ENCODE measurements around the gene CCDC148. TPM values are rescaled to one million over a fixed set of nuclear protein-coding genes. Genes with fewer than 3 reads are reported as not detected.

Gene CCDC148
- total RNA-seq, 3 donors from 2014 or later (not counting 1 experiment from before 2014, with no cell fraction given) = not detected

GRCh38 chr2:158182676-158183295 is 273.8 kb downstream of the CCDC148 start:
- Mint-ChIP-seq H3K27ac (no peak overlapping the region), H3K9me3 (no peaks in the 10 kb centered on the region), H3K27me3 (ENCODE audit: low read depth in 2 of 2) (peaks cover 9 to 18% of the 10 kb centered on the region in 2 donors), H3K4me1 (no peaks in the 10 kb centered on the region), H3K4me3 (no peak overlapping the region), H3K36me3 (no peaks in the 10 kb centered on the region)
- no peak overlapping the region for H3K4me3 ChIP-seq (ENCODE audit: low read length)
- WGBS (ENCODE audit: insufficient coverage) = 69% methylated on average over 3 of the region's 3 CpGs
- no peak for TF ChIP-seq CTCF (IDR thresholded peaks at IDR 0.05)
- H3K27ac ChIP-seq (ENCODE audit: low read length) = no peak overlapping the region
- no peak for DNase-seq
- no peaks in the 10 kb centered on the region for H3K4me1 ChIP-seq (ENCODE audit: control insufficient read depth, insufficient read depth, low read length)
- H3K36me3 ChIP-seq (ENCODE audit: control insufficient read depth, insufficient read depth, low read length) = no peaks in the 10 kb centered on the region
- ATAC-seq = no peak
- intact Hi-C loops (cut with micrococcal nuclease) = no loop called here
- no peaks in the 10 kb centered on the region for H3K27me3 ChIP-seq (ENCODE audit: control insufficient read depth, insufficient read depth, low read length)
- H3K9me3 ChIP-seq (ENCODE audit: control insufficient read depth, insufficient read depth, low read length) = no peaks in the 10 kb centered on the region

DNA sequence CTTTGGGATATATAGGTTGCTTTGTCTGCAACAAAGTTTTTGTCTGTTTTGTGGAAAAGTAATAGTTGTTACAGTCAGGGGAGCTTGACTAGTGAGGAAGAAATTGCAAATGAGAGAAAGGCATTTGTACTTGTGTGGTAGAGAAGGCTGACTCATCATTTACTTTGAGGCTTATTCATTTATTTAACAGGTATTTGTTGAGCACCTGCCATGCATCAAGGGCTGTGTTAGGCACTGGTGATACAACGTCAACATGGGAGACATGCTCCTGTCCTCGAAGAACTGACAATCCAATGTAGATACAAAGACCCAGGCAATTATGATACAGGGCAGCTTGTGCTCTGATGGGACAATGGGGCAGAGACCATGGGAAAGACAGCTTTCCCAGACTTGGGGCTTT is 275.4 kb downstream of the CCDC148 start:
- Histone ChIP-seq H3K27me3 (ENCODE audit: control insufficient read depth, insufficient read depth, low read length) (no peaks in the 10 kb centered on the region), H3K27ac (ENCODE audit: low read length) (no peak overlapping the region), H3K36me3 (ENCODE audit: control insufficient read depth, insufficient read depth, low read length) (no peaks in the 10 kb centered on the region), H3K4me3 (ENCODE audit: low read length) (no peak overlapping the region), H3K9me3 (ENCODE audit: control insufficient read depth, insufficient read depth, low read length) (no peaks in the 10 kb centered on the region), H3K4me1 (ENCODE audit: control insufficient read depth, insufficient read depth, low read length) (no peaks in the 10 kb centered on the region)
- intact Hi-C loops (cut with micrococcal nuclease) = no loop called here
- Mint-ChIP-seq H3K4me3 (no peak overlapping the region), H3K9me3 (no peaks in the 10 kb centered on the region), H3K36me3 (no peaks in the 10 kb centered on the region), H3K4me1 (no peaks in the 10 kb centered on the region), H3K27ac (no peak overlapping the region), H3K27me3 (ENCODE audit: low read depth in 2 of 2) (peaks cover 9 to 18% of the 10 kb centered on the region in 2 donors)
- 67% methylated on average over 2 of the region's 2 CpGs for WGBS (ENCODE audit: insufficient coverage)
- DNase-seq = no peak
- no peak for TF ChIP-seq CTCF (IDR thresholded peaks at IDR 0.05)
- no peak for ATAC-seq

DNA sequence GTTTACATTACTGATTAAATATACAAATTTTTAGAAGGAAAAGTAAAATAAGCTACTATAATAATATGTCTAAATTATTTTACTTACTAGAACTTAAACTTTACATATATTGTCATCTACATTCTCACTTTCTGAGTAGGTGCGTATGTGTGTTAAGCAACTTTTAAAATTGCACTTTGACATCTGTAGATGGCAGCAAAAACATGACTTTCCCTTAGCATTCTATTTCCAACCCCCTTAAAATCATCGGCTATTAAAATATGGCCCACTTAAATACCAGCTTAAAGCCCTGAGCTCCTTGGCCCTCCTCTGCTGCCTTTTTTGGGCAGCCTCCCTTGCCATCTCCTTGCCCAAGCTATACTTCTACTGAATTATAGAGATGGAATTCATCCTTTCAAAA is 276.9 kb downstream of the CCDC148 start:
- no peaks in the 10 kb centered on the region for H3K4me1 ChIP-seq (ENCODE audit: control insufficient read depth, insufficient read depth, low read length)
- Mint-ChIP-seq H3K4me1 (no peaks in the 10 kb centered on the region), H3K27ac (no peak overlapping the region), H3K9me3 (no peaks in the 10 kb centered on the region), H3K27me3 (ENCODE audit: low read depth in 2 of 2) (peaks cover 9 to 15% of the 10 kb centered on the region in 2 donors), H3K4me3 (no peak overlapping the region), H3K36me3 (no peaks in the 10 kb centered on the region)
- intact Hi-C loops (cut with micrococcal nuclease) = no loop called here
- no peak overlapping the region for H3K4me3 ChIP-seq (ENCODE audit: low read length)
- H3K9me3 ChIP-seq (ENCODE audit: control insufficient read depth, insufficient read depth, low read length) = no peaks in the 10 kb centered on the region
- ATAC-seq (no peak), DNase-seq (peak in 1 of 2 donors; percentile 14)
- no peaks in the 10 kb centered on the region for H3K36me3 ChIP-seq (ENCODE audit: control insufficient read depth, insufficient read depth, low read length)
- TF ChIP-seq CTCF (IDR thresholded peaks at IDR 0.05) = no peak
- 32% methylated on average over 2 of the region's 2 CpGs for WGBS (ENCODE audit: insufficient coverage)
- H3K27ac ChIP-seq (ENCODE audit: low read length) = no peak overlapping the region
- H3K27me3 ChIP-seq (ENCODE audit: control insufficient read depth, insufficient read depth, low read length) = no peaks in the 10 kb centered on the region

- H3K27ac ChIP-seq (ENCODE audit: low read length) = no peak overlapping the region
- TF ChIP-seq CTCF (IDR thresholded peaks at IDR 0.05) = no peak
- H3K4me1 ChIP-seq (ENCODE audit: control insufficient read depth, insufficient read depth, low read length) = no peaks in the 10 kb centered on the region
- no peaks in the 10 kb centered on the region for H3K27me3 ChIP-seq (ENCODE audit: control insufficient read depth, insufficient read depth, low read length)
- Mint-ChIP-seq H3K4me1 (no peaks in the 10 kb centered on the region), H3K27ac (no peak overlapping the region), H3K4me3 (no peak overlapping the region), H3K27me3 (ENCODE audit: low read depth in 2 of 2) (peaks cover 9 to 15% of the 10 kb centered on the region in 2 donors), H3K9me3 (no peaks in the 10 kb centered on the region), H3K36me3 (no peaks in the 10 kb centered on the region)
- no peaks in the 10 kb centered on the region for H3K9me3 ChIP-seq (ENCODE audit: control insufficient read depth, insufficient read depth, low read length)
- DNase-seq (no peak), ATAC-seq (no peak)
- intact Hi-C loops (cut with micrococcal nuclease) = no loop called here
- no peak overlapping the region for H3K4me3 ChIP-seq (ENCODE audit: low read length)
- H3K36me3 ChIP-seq (ENCODE audit: control insufficient read depth, insufficient read depth, low read length) = no peaks in the 10 kb centered on the region
- 14% methylated on average over 2 of the region's 3 CpGs for WGBS (ENCODE audit: insufficient coverage)
These were observed 277.9 kb downstream of the CCDC148 start for GRCh38 chr2:158178646-158179045.
